ENCODE measurements around the gene PSG7. TPM values are rescaled to one million over a fixed set of nuclear protein-coding genes. Genes with fewer than 3 reads are reported as not detected.
A peak's percentile ranks its signal among the peaks of the same experiment; 100 is the strongest.
"Not testable (repeated sequence)": the region's sequence is repeated elsewhere in the genome, so short reads cannot be mapped to it uniquely, and the experiment has no call there.

Gene PSG7
- polyA plus RNA-seq, 1 of the 3 experiments (the other 2 are of a cell fraction) = 0.05 TPM

- no peak for TF ChIP-seq PBX3 (IDR thresholded peaks at IDR 0.05)
- TF ChIP-seq RAD21 (IDR thresholded peaks at IDR 0.05; ENCODE audit: low read length) = no peak
- TF ChIP-seq FOXM1 (IDR thresholded peaks at IDR 0.05; ENCODE audit: low read depth) = no peak
- no peak for TF ChIP-seq RFX5 (IDR thresholded peaks at IDR 0.05; ENCODE audit: low read length)
- TF ChIP-seq TAF1 (IDR thresholded peaks at IDR 0.05; ENCODE audit: borderline replicate concordance, low read depth, low read length) = no peak
- no peak for TF ChIP-seq USF1 (IDR thresholded peaks at IDR 0.05; ENCODE audit: borderline replicate concordance, low read depth)
Measured at GRCh38 chr19:42879613-42880012, 57.4 kb downstream of the PSG7 start, which contains the start of gene PSG1 (continued).

GRCh38 chr19:42876596-42876995 lies 60.4 kb downstream of the PSG7 start:
- H4K20me1 ChIP-seq (ENCODE audit: insufficient read depth); H3K4me3 ChIP-seq (ENCODE audit: low read depth in 2 of 2, low read length in 1 of 2); H3K27me3 ChIP-seq (ENCODE audit: insufficient read depth); H3K9me2 ChIP-seq; H3K9me3 ChIP-seq; H3K36me3 ChIP-seq (replicated peaks in 1 of 2; ENCODE audit: control insufficient read depth in 1 of 2, insufficient read depth in 2 of 2, low read length in 1 of 2); DNase-seq; CTCF ChIA-PET; POLR2A ChIA-PET; H3K4me2 ChIP-seq; H3K79me2 ChIP-seq (ENCODE audit: insufficient read depth); H2AFZ ChIP-seq (ENCODE audit: low read depth): not testable (repeated sequence)
- peak overlapping the region; percentile 61; the same call in 1 of the 2 replicates for H3K9ac ChIP-seq
- peaks cover 20% of the 10 kb centered on the region for H3F3A ChIP-seq (replicated peaks; ENCODE audit: insufficient read depth)
- TF ChIP-seq TCF12 (IDR thresholded peaks at IDR 0.05) = 0 out of 2 replicates have a peak, but pooled peaks have one; percentile 27
- TF ChIP-seq FOSL2 (IDR thresholded peaks at IDR 0.05; ENCODE audit: borderline replicate concordance, low read depth) = peak; percentile 10; the same call in 1 of the 2 replicates
- H3K27ac ChIP-seq (ENCODE audit: low read depth in 2 of 2, low read length in 1 of 2) = peak overlapping the region in 1 of 2 experiments; percentile 88; a peak in 2 of 4 replicates
- H3K4me1 ChIP-seq (ENCODE audit: control insufficient read depth in 1 of 2, insufficient read depth in 2 of 2, low read depth in 1 of 2, low read length in 1 of 2) = peaks cover 0 to 18% of the 10 kb centered on the region in 2 experiments; a peak in 1 of 4 replicates

- Histone ChIP-seq H3K4me1 (ENCODE audit: control insufficient read depth in 1 of 2, insufficient read depth in 2 of 2, low read depth in 1 of 2, low read length in 1 of 2) (peaks cover 0 to 18% of the 10 kb centered on the region in 2 experiments; a peak in 1 of 4 replicates), H3K27ac (ENCODE audit: low read depth in 2 of 2, low read length in 1 of 2) (peak overlapping the region; percentile 4 to 88; a peak in 3 of 4 replicates), H3F3A (replicated peaks; ENCODE audit: insufficient read depth) (peaks cover 20% of the 10 kb centered on the region), H2AFZ (ENCODE audit: low read depth) (peak overlapping the region; percentile 46; the same call in 1 of the 2 replicates), H3K4me2 (0 out of 2 replicates have a peak overlapping the region, but pooled peaks have one; percentile 20), H3K9ac (peak overlapping the region; percentile 61)
- H3K9me3 ChIP-seq; H3K79me2 ChIP-seq (ENCODE audit: insufficient read depth); CTCF ChIA-PET; POLR2A ChIA-PET; H3K27me3 ChIP-seq (ENCODE audit: insufficient read depth); H3K9me2 ChIP-seq; H4K20me1 ChIP-seq (ENCODE audit: insufficient read depth); H3K36me3 ChIP-seq (replicated peaks in 1 of 2; ENCODE audit: control insufficient read depth in 1 of 2, insufficient read depth in 2 of 2, low read length in 1 of 2); DNase-seq; H3K4me3 ChIP-seq (ENCODE audit: low read depth in 2 of 2, low read length in 1 of 2): not testable (repeated sequence)
- 18% methylated on average over 1 of the region's 1 CpG for WGBS (ENCODE audit: low lambda C conversion rate)
Measured at GRCh38 chr19:42875881-42876280, 61.1 kb downstream of the PSG7 start.

All from SK-N-SH (cell line).